ENCODE measurements around the gene NFKB2.
A peak's percentile ranks its signal among the peaks of the same experiment; 100 is the strongest.

NFKB2 gene

DNA sequence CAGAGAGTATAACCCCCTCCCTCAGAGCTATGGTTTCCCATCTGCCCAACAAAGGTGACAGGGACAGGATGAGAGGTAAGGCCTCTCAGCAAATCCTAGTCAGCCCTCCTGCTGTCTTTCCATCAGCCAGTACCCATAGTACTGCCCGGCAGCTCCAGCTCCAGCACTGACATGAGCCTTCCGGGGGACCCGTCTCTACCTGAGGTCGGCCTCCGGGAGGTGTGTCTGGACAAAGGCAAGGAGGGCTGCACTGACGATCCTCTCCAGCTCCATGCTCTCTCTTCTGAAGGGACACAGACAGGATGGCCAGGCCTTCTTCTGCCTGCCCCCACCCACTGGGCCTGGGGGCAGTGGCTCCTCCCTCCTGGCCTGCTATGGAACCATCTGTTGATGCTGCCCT, 29.4 kb downstream of the NFKB2 start:
- no peak for DNase-seq

DNA sequence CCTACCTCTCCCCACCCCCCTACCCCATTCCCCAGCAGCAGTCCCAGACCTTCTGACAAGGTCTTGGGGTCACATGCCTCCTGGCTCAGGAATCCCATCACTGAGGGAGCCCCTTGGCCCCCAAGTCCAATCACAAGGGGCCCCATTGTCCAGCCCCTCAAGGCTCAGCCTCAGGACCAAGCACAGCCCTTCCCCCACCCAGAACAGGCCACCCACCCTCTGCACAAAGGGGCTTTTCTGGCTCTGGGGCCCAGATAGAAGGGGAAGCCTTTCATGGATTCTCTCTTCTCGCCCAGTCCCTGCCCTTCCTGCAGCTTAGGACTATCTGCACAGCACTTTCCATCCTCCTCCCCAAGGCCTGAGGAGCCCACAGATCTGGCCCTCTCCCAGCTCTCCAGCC, 29.9 kb downstream of the NFKB2 start:
- DNase-seq = no peak

DNA sequence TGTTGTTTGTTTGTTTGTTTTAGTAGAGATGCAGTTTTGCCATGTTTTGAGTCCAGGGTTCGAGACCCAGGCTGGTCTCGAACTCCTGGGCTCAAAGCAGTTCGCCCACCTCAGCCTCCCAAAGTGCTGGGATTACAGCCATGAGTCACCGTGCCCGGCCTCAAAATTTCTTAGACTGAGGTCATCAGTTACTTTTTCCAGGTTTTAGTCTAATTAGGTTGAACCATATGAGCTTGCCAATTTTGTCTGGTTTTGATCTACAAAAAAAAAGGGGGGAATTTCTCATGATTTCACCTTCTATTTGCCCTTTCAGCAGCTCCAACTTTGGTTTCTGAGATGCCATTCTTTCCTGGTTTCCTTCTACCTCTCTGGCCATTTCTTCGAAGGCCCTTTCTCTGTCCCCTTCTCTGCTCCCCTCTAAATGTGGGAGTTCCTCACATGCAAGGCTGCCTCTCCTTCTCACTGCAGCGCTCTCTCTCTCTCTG, 31.3 kb downstream of the NFKB2 start:
- no peak for DNase-seq

DNA sequence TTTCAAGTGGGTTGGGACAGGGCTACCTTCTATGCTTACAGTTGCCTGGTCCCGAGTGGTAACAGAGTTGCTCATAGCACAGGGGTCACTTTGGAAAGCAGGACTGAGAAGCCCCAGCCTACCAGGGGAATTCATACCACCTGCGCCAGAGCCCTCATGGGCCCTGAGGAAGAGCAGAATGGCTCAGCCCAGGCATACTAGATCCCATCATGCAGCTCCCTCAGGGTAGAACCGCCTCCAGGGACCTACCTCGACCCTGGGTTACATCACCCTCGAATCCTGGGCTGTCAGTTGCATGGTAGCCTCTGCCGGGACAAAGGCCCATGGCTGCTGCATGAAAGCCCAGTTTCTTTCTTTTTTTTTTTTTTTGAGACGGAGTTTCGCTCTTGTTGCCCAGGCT, 34.0 kb downstream of the NFKB2 start:
- DNase-seq = no peak

DNA sequence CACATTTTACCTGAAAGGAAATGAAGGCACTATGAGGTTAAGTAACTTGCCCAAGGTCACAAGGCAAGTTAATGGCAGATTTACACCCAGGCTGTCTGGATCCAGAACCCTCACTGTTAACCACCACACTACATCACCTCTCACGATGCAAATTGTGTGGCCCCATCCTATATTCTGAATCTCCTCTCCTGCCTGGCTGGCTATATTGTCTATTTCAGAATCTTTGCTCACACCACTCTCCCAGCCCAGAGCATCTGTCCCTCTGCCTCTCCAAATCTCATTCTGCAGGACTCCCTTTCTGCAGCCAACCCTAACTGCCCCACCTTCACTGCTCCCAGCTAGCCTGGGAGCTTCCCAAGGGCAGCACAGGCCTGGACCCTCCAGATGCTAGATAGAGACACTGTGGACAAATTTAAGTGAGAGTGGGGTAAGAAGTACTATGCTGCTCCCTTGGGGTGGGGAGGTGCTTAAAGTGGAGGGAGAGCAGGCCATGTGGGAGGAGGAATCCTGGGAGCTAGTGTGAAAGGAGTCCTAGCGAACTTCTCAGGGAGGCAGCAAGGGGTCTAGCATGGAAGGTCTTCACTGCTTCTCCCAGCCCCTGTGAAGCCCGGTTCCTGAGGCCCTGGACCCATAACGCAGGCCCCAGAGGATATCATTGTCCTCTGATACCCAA, 36.1 kb downstream of the NFKB2 start:
- DNase-seq = peak; percentile 28

DNA sequence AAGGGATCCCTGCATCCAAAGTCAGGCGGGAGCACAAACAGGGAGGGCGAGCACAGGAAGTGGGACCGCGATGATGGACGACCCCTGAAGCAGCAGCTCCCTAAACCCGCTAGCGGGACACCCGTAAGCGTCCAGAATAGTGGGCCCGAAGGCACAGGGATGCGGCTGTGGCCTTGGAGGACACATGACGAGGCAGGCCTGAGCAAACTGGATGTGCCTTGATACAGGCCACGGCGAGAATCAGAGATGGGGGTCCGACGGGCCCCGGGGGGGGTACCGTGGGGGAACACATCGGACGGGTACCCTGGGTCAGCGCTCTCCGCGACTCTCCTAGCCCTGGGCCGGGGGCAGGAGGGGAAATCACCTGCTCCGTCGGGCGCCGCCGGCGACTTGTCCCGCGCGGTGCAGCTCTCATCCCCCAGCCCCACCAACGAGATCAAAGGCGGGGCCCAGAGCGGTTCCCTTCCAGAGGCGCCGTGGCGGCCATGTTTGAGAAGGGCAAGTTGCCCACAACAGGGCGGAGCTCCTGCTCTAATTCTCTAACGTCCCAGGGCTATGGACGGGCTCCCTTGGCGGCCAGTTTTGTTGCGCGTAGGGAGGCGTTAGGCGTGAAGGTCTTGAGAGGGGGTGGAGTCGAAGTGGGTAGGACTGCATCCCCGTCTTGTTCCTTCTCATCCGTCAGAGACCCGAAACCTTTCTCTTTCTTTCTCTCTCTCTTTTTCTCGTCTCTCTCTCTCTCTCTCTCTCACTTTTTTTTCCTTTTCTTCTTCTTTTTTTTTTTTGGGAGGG, 36.9 kb downstream of the NFKB2 start, which contains the start of gene CUEDC2:
TSS of gene CUEDC2 (minus strand) at position 413 of the 789 bp plus-strand sequence. CDS start 7,386 bp downstream, outside the sequence.
- peak; percentile 97 for DNase-seq

DNA sequence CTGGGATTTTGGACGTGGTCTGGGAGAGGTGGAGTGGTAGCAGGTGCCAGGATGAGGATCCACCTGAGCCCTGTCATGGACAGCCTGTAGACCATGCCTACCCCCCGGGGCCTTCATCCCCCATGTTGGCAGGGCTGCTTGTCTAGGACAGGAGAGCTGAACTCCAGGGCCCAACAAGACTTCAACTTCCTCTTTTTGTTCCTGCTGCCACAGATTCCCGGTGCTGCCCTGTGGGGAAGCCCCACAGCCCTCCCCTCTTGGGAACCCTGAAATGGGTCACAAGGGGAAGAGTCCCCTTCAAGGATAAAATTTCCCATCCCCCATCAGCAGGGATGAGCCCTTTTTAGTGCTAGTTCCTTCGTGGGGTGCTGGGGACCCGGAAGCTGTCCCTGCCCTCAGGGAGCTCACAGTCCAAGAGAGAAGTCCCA, 38.1 kb downstream of the NFKB2 start:
- no peak for DNase-seq

DNA sequence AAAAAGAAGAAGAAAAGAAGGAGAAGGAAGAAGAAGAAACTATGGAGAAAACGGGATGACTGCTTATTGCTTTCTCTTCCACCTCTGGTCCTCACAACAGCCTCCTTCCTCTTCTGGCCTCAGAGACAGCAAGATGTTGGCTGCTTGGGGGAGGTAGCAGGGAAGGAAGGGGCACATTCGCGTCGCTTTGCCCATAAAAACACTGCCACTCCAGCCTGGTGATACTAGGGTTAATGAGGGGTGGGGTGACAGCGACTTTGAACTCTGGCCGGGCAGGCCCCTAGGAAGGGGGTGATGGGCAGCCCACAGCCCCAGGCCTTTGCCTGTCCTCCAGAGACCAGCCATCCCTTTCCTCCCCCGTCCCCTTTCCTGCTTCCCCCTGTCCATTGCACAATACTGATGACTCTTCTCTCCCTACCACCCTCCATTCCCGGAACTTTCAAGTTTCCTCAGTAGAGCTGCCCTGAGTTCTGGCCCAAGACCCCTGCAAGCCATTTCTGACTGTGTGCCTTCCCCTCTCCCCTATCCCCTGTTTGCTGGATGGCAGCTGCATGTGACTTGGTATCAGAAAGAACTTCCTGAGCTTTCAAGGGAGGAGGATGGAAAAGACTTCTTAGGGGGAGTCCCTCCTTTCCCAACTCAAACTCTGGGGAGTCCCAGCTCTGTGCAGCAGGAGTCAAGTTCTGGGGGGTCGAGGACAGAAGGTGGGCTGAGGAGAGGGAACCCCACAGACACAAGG, 39.1 kb downstream of the NFKB2 start:
- peak; percentile 25 for DNase-seq

DNA sequence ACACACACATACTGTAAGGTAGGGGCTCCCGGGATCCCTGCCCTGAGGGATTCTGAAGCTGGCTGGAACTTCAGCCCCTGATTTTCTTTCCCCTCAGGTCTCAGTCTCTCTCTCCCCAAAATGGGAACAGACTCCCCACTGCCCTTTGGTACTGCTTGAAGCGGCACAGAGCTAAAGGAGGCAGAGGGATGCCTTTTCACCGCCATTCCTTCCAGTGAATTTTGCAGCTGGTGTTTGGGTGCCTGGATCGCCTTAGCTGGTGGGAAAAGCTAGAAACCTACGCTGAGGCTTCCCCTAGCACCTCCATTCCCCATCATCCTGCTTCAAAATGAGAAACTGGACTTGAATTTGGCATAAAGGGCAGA, 39.6 kb downstream of the NFKB2 start:
- no peak for DNase-seq

DNA sequence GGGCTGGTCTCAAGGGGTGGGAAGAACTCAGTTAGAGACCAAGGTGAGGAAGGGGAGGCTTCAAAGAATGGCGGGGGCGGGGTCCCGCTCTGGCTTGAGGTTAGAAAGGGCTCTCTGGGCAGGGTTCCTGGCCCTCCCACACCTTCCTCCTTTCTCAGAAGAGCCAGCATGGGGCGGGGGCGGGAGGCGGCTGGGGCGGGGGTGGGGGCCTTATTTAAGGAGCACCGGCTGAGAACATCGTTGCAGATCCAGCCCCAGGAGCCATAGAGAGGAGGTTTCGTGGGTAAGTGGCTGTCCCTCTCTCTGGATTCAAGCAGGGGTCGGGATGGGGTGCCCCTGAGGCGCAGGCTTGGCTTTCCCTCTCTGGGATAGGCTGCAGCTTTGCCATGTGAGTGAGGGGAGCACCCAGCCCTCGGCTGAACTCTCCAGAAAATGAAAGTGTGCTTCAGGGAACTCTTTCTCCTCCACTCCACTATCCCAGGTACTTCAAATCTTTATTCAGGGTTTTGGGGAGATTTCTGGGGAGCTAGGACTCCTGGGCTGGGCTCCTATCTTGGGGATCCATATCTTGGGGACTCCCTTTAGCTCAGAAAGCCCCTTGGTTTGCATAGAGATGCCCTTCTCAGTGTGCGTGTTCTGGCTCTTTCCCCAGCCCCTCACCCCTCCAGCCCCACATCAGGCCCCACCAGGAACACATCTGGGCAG, 40.2 kb downstream of the NFKB2 start:
- DNase-seq = no peak

DNA sequence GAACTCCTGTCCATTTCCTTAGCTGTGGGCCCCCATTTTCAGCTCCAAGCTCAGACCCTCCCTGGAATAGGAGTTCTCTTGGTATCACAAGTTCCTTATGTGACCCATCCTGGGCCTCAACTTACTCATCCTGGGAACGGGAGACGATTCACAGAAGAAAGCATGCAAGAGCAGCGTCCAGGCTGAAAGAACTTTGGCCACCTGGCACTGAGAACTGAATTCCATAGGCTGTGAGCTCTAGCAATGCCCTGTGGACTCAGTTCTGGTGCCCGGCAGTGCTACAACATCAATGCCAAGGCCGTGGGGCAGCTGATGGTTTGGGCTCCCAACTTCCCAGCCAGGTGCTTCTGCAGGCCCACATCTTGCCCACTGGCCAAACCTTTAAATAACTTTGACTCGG, 40.8 kb downstream of the NFKB2 start:
- DNase-seq = no peak

DNA sequence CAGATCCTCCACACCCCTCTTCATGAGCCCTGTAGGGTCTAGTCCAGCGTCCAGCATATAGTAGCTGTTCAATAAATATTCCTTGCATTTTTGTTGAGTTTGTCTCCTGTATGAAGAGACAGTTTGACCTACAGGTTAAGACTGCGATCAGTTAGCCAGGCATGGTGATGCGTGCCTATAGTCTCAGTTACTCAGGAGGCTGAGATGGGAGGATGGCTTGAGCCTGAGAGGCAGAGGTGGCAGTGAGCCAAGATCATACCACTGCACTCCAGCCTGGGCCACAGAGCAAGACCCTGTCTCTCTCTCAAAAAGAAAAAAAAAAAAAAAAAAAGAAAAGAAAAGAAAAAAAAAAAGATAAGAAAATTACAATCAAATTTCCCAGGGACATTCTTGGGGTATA, 42.0 kb downstream of the NFKB2 start:
- DNase-seq = no peak

DNA sequence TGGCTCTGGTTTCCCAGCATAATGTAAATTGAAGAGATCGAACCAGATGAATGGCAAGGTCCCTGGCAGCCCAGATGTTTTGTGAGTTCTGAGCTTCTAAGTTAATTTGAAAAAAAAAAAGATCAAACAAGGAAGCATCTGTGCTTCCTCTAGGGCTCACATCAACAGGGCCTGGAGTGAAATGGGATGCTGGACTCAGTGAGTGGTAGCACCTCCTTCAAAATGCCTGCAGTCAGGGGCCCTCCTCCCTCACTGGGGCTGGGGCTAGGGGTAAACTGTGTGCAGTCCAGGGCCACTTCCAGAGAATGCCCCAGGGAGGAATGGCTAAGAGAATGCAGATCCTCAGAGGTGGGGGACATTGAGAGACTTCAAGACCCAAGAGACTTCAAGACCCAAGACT, 42.9 kb downstream of the NFKB2 start:
- no peak for DNase-seq

DNA sequence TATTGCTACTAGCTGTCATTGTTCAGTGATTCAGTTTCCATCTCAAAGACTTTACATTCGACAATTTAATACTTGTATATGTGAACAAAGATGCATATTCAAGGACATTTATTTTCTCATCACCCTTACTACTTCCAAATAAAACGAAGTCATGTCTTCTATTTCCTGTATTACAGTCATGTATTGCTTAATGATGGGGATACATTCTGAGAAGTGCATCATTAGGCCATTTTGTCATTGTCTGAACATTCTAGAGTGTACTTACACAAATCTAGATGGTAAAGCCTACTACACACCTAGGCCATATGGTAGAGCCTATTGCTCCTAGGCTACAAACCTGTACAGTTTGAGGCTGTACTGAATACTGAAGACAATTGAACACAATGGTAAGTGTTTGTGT, 49.3 kb downstream of the NFKB2 start:
- DNase-seq = no peak

DNA sequence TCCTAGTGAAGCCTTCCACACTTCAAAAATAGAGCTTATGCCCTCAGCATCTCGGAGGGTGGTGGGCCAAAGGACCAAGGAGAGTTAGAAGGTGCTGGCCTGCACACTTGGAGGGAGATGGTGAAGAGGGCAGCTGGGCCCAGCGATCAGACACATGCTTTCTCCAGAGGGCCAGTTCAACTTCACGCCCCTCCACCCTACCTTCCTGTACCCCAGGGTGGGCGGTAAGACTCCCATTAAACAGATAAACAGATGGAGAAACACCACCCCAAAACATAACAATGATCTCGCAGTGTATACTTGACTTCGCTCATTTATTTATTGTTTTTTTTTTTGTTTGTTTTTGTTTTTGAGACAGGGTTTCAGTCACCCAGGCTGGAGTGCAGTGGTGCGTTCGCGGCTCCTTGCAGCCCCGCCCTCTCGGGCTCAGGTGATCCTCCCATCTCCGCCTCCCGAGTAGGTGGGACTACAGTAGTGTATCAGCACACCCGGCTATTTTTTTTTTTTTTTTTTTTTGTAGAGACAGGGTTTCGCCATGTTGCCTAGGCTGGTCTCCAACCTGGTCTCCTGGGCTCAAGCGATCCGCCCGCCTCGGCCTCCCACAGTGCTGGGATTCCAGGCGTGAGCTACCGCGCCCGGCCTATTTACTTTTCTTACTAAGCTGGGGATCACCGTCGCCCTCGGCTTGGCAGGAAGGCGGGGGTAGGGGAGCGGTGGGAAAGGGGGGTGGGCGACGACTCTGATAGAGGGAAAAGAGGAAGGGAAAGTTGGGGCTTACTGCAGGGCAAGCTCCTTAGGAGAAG, 54.0 kb downstream of the NFKB2 start:
- DNase-seq = peak; percentile 58

DNA sequence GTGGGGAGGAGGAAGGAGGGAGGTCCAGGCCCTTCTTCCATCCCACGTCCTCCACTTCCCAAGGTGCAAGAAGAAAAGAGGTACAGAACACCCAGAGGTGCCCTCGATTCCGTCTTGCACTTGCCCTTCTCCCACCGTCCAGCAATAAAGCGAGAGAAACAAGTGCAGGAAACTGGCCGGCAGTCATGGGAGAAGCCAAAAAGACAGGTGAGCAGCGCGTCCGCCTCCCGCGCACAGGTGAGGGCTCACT, 54.5 kb downstream of the NFKB2 start:
- DNase-seq = no peak

DNA sequence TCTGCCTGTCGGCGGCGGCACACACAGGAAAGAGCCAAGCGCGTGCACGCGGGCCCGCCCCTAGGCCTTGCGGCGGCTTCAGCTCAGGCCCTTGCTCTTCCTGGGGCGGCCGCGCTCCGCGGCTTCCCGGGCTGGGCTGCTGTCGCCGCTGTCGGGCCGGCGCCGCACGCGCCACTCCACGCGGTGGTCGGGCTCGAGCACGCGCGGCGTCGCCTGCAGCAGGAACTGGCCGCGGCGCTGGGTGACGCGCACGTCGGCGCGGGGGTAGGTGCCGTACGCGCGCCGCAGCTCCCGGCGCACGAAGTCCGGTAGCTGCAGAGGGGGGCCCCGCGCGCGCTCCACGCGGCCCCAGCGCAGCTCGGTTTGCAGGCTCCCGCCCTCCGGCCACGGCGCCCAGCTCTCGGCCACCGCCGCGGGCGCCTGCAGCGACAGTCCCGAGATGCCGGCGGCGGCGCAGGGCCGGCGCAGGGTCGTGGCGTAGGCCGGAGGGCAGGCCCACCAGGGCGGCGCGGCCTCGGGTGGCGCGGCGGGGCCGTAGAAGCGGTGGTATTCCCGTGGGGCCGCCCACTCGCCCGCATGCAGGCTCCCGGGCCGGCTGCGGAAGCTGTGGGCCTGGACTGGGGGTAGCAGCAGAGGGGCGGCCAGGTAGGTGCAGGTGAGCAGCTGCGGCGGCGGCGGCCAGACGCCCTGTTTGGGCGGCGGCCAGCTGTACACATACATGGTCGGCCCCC, 55.0 kb downstream of the NFKB2 start:
- peak; percentile 62 for DNase-seq

DNA sequence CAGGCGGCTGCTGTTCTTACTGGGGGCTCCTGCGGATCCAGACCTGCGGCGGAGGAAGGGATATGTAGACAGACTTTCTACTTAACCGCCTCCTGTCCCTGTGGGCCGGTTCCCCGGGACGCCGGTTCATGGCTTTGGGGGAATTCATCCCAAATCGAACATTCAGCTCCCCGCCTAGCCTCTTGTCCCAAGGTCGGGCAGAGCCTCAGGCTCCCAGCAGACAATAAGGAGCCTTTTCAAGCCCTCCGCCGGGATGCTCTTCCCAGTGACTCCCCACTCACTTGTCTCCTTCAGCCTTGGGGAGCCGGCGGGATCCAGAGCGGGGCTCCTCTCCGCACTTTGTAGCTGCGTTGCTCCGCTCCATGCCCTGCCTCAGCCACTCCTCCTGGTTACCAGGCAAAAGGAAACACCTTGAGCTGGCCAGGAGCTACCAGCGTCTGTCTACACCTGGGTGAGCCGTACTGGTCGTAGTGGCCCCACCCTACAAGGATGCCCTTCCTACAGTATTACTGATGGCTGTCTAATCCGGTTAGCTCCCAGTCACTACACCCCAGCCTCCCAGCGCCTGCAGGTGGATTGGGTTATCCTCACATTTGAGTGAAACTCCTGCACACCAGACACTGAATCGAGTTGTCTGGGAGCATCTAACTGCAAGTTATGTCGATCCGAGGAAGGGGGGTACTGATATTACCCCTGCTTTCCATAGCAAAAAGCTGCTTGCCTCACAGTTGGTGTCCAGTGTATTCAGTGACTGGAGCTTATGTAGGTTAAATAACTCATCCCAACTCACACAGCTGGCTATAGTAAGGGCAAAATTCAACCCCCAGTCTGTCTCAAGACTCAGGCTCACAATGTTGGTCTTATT, 55.8 kb downstream of the NFKB2 start, which contains the start of gene C10orf95:
TSS of gene C10orf95 (minus strand) at position 439 of the 865 bp plus-strand sequence. CDS start 450 bp downstream, outside the sequence.
- DNase-seq = no peak

Data from kidney glomerular epithelial cell (primary cell).